HG03571 (cell line): ENCODE results near the gene BRSK2.

Source experiments
- ATAC-seq: cut with Tn5 transposase; IDR thresholded peaks from one replicate; pipeline ENCODE4 v1.9.1; 2021; ENCODE audit not compliant: unreplicated experiment

The BRSK2 gene

GRCh38 chr11:1373536-1374214 is 16.1 kb upstream of the BRSK2 start:
- no peak for ATAC-seq

DNA sequence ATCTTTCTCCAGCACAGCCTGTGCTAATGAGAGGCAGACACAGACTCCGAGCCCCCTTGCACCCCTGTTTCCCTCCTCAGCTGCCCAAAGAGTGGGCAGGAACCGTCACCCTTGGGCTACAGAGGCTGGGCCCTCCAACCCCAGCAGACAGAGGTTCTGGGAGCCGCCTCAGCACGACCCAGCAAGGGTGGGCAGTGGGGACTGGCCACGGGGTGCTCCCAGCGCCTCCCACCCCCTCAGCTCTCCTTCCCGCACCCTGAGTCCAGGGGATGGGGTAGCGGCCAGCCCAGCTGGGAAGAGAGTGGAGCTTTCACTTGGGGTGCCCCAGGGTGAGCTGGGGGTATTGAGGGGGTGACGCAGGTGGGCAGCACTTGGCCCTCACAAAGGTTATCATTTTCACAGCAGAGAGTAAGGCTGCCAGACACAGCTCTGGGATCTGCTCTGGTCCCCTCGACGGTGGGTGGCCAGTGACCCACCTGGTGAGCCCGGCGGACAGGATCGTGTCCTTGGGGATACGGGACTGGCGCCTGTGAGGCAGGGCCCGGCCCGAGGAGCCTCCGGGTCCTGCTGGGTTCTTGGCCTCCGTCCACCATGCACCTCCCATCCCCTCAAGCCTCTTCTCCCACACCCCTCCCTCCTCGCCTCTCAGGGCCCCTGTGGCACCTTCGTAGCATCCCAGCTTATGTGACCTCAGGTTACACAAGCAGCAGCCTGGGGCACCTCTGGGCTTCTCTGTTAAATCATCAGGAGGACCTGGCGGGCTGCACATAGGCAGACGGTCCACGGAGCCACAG is 14.4 kb upstream of the BRSK2 start:
- no peak for ATAC-seq

GRCh38 chr11:1375955-1376258 is 13.8 kb upstream of the BRSK2 start:
- no peak for ATAC-seq

GRCh38 chr11:1377231-1377780 is 12.4 kb upstream of the BRSK2 start:
- no peak for ATAC-seq

DNA sequence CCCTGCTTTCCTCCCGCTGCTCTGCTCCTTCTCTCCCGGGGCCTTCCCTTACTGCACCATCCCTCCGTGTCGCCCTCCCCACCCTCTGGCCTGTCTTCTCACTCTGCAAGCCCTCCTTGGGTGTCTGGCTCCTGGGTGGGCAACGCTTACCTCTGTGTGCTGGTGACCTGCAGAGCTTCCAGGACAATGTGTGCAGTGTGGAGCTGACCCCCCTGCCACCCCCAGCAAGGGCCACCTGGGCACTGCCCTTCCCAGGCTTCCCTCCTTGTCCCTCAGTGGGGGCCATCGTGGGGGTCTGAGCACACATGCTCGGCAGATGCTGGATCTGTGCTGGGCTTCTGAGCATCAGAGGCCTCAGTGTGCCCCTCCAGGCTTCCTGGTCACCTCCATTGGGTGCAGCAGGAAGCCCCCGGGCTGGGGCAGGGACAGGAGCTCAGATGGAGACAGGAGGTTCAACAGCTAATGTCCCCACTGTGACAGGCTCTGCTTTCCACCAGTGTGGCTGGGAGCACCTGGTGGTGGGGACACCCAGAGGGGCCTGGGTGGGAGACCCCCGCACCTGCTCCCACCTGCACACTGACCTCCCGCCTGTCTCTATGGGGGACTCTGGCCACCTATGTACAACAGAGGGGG is 7.8 kb upstream of the BRSK2 start:
- ATAC-seq, result no peak

DNA sequence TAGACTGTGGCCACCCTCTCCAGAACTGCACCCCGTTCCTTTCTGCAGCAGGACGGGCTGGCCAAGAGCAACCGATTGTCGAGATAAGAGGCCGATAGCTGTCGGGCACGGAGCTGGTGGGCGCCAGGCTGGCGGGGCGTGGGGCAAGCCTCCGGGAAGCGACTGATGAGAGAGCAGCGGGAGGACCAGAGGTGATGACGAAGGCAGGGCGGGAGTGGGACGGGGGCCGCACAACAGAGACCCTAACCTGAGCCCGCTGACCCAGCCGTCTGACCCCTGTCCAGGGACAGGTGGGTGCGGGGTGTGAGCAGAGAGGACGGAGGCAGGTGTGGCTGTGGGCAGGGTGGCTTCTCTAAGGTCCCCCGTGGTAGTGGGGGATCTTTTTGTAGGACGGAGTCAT is 7.3 kb upstream of the BRSK2 start:
- no peak for ATAC-seq

DNA sequence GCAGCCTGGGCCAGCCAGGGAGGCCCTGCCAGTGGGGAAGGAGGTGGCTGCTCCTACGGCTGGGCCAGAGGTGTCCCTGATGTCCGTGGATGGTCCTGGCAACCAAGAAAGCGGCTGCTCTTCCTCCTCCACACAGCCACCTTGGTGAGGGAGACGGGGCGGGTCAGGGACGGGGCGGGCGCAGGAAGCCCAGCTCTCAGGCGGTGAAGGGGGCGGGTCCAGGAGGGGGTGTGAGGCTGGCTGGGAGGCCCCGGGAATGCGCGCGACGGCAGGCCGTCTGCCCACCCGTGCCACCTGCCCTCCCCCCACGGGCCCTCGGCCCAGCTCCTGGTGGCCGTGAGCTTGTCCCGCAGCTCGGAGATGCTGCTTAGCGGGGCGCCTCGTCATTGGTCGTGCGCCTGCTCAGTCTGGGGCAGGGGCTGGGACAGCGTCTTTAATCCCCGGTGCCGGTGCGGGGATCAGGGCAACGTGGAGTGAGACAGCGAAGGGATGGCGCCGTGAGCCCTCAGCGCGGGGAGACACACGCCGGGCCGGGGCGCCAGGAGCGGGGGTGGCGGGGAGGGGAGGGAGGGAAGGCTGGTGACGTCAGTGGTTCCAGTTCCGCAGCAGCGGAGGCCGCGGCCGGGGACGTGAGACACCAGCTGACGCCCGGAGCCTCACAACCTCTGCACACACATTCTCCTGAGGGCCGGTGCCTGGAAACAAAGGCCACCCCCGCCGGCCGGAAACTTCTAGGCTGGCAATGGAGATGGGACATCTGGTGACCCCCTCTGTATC is 6.7 kb upstream of the BRSK2 start:
- peak; percentile 57 for ATAC-seq

GRCh38 chr11:1384199-1384970 is 5.3 kb upstream of the BRSK2 start:
- no peak for ATAC-seq

- ATAC-seq, result no peak
These were observed 2.2 kb upstream of the BRSK2 start for GRCh38 chr11:1387521-1387920.

GRCh38 chr11:1387961-1388762 is 1.6 kb upstream of the BRSK2 start:
- ATAC-seq, result no peak

DNA sequence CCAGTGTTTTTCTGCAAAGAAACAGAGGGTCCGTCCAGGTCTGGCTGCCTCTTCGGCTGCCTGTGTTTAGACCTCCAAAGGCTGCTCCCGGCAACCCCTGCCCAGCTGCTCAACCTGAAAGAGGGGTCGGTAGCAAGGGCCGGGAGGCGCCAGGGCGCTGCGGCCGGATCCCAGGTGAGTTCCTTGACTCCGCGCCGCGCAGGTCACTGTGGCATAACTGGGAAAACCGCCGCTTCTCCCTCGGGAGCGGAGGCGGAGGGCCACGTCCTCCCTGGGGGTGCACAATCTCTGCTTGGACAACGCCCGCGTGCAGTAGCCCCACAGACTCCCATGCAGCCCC is 1.0 kb upstream of the BRSK2 start:
- ATAC-seq, result no peak

DNA sequence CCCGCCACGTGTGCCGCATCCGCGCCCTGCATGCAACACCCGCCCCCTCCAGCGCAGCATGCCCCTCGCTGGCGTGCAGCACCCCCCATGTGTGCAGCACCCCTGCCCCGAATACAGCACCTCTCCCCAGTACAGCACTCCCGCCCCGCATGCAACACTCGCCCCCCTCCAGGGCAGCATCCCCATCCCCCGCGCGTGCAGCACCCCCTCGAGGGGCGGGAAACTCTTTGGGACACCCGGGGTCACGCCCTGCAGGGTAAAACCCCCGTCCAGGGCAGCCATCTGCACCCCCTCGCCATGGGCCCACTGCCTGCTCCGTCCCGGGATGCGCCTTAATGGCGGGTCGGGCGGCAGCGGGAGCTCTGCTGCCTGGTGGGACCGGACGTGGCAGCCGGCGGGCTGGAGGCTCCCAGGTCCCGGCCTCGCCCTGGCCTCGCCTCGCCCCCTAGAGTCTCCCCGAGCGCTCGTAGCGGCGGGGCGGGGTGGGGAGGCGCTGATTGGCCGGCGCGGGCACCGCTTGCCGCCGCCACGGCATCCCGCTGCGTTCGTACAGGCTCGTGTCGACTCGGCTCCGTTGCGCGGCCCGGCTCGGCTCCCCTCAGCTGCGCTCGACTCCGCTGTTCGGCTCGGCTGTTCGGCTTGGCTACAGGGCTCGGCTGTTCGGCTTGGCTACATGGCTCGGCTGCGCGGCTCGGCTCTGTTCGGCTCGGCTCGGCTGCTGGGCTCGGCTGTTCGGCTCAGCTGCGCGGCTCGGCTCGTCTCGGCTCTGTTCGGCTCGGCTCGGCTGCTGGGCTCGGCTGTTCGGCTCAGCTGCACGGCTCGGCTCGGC is 417 bp upstream of the BRSK2 start:
- peak; percentile 83 for ATAC-seq

GRCh38 chr11:1390569-1391164 is 933 bp downstream of the BRSK2 start:
- ATAC-seq, result no peak

DNA sequence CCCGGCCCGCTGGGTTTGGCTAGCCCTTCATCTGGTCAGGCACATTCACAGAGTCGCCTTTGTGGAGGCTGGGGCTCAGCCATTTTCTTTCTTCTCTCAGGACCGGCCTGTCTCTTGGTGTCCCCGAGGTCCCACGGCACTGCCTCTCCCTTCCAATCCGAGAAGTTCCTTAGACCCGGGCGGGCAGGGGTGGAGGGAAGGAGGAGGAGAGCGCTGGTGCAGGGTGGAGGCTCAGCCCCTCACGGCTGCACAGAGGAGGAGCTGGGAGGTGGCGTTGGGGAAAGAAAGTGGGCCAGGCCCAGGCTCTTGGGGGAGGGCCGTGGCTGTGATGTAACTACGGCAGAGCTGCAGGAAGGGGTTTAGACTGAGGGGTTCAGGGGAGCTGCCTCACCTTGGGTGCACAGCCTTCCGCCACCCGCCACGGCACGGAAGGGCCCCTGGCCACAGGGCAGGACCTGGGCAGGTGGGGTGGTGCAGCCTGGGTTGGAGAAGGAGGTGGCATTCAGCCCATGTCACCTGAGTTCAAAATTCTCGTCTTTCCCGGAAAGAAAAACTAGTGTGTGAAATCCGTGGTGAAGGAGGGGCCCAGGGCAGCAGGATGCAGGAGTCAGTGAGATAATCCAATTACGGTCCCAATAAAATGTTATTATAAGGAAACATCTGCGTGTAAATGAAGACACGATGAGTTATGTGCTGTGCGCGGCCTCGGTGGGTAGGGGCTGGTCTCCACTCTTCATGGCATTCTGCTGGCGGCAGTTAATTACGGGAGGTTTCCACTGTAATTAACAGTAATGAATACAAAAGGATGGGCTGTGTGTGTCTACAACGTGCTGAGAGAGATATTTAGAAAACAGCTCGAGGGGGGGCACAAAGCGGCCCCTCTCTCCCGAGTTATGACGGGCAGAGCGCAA is 1.7 kb downstream of the BRSK2 start:
- ATAC-seq, result no peak

DNA sequence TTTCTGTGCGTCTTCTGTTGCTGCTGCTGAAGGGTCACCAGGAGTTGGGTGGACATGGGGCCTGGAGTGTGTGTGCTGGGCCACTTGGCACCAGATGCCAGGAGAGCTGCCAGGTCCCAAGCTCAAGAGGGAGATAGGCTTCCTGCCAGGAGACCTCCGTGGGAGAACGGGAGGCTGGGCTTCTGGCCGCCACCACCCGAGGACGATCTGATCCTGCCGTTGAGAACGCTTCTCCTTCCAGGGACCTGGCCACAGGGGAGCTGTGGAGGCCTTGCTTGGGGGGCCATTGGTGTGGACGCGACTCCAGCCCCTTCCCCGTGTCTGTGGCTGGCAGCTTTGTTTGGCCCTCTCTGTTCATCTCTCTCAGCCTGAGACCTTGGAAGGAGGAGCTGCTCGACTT is 2.4 kb downstream of the BRSK2 start:
- no peak for ATAC-seq

- ATAC-seq, result no peak
These were observed 2.8 kb downstream of the BRSK2 start for GRCh38 chr11:1392561-1392960.

DNA sequence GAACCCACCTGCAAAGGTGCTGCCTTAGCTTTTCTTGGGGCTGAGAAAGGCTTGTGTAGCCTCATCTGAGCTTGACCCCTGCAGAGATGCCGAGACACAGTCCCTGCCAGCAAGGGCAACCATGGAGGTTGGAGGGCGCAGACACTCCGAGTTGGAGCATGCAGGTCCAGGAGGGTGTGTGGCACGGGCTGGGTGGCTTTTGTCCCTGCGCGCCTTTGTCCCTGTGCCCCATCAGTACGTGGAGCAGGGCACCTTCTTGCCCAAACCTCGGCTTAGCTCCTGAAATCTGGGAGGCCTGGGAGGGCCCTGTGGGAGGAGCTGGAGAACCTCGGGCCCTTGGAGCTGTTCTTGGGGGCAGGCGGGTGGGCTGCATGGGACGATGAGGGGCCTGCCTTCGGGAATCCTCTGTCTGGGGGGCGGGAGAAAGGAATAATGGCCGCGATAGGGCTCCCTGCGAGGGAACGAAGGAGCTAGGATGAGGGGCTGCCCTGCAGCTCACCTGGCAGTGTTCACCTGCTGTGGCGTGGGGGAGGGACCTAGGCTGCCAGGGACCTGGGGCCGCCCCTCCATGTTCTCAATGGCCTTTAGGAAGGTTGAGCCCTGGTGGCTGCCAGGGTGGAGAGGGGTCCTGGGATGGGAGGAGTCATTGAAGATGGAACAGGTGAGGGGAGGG is 3.4 kb downstream of the BRSK2 start:
- no peak for ATAC-seq
